Liver (tissue), 9 donors: ENCODE data around the gene NPL. TPM values are rescaled to one million over a fixed set of nuclear protein-coding genes. Genes with fewer than 3 reads are reported as not detected.

Experiments
- DNase-seq: peaks from one replicate; pipeline ENCODE4 v3.0.0-alpha.2; 2017; ENCODE audit warnings: low spot score
- H3K27ac ChIP-seq, 2 donors: one replicate each; pipeline ENCODE4 v1.7.0; 2013; ENCODE audit warnings: inconsistent platforms in 2 of 2, low read length in 2 of 2, control low read depth in 1 of 2, low read depth in 1 of 2, mild to moderate bottlenecking in 1 of 2
- H3K27me3 ChIP-seq, 4 donors: one replicate each; pipeline versions ENCODE4 v1.6.1 to v1.7.0; 2013; ENCODE audit warnings: low read length in 3 of 4, inconsistent platforms in 1 of 4, mild to moderate bottlenecking in 1 of 4, moderate library complexity in 1 of 4; ENCODE audit not compliant: control insufficient read depth in 4 of 4, insufficient read depth in 4 of 4
- H3K36me3 ChIP-seq, 4 donors: one replicate each; pipeline versions ENCODE4 v1.6.1 to v1.7.0; 2013; ENCODE audit warnings: low read length in 3 of 4, mild to moderate bottlenecking in 3 of 4, low read depth in 1 of 4, moderate library complexity in 1 of 4; ENCODE audit not compliant: control insufficient read depth in 4 of 4, insufficient read depth in 3 of 4
- H3K4me1 ChIP-seq, 4 donors: one replicate each; pipeline versions ENCODE4 v1.6.1 to v1.7.0; 2013; ENCODE audit warnings: low read length in 3 of 4, mild to moderate bottlenecking in 3 of 4, moderate library complexity in 1 of 4; ENCODE audit not compliant: control insufficient read depth in 4 of 4, insufficient read depth in 4 of 4
- H3K4me3 ChIP-seq, 3 donors: one replicate each; pipeline versions ENCODE4 v1.6.1 to v1.7.0; 2013; ENCODE audit warnings: low read length in 3 of 3, control low read depth in 1 of 3, low read depth in 1 of 3, mild to moderate bottlenecking in 1 of 3
- H3K9ac ChIP-seq, 2 donors: one replicate each; pipeline ENCODE4 v1.7.0; 2013; ENCODE audit warnings: low read length in 2 of 2, mild to moderate bottlenecking in 2 of 2, moderate library complexity in 2 of 2, control low read depth in 1 of 2, low read depth in 1 of 2
- H3K9me3 ChIP-seq, 4 donors: one replicate each; pipeline versions ENCODE4 v1.6.1 to v1.7.0; 2013; ENCODE audit warnings: low read length in 3 of 4; ENCODE audit not compliant: control insufficient read depth in 4 of 4
- ATF3 ChIP-seq: IDR thresholded peaks from 2 replicates; pipeline ENCODE4 v1.6.1; 2016; ENCODE audit warnings: antibody characterized with exemption
- CTCF ChIP-seq: fragments of 150-350 bp; IDR thresholded peaks from 2 replicates; pipeline ENCODE4 v1.5.1; 2017; ENCODE audit warnings: improper control_type of control experiment, low read depth, low read length; ENCODE audit not compliant: missing input control
- EGR1 ChIP-seq, 2 donors: IDR thresholded peaks; 2 replicates each; pipeline ENCODE4 v1.6.1; 2016 to 2018; ENCODE audit warnings: antibody characterized with exemption in 2 of 2, low read depth in 2 of 2
- FOXA1 ChIP-seq: IDR thresholded peaks from 2 replicates; pipeline ENCODE4 v1.6.1; 2016; ENCODE audit warnings: antibody characterized with exemption
- FOXA2 ChIP-seq: IDR thresholded peaks from 2 replicates; pipeline ENCODE4 v1.6.1; 2016; ENCODE audit warnings: antibody characterized with exemption
- GABPA ChIP-seq, 2 donors: IDR thresholded peaks in 1 of 2; conservative IDR thresholded peaks in 1 of 2; 2 replicates each; pipeline ENCODE4 v1.6.1; 2016; ENCODE audit warnings: antibody characterized with exemption in 2 of 2, mild to moderate bottlenecking in 1 of 2, moderate library complexity in 1 of 2
- HNF4G ChIP-seq: IDR thresholded peaks from 2 replicates; pipeline ENCODE4 v1.6.1; 2016; ENCODE audit warnings: antibody characterized with exemption
- JUND ChIP-seq, 2 donors: IDR thresholded peaks; 2 replicates each; pipeline ENCODE4 v1.6.1; 2016; ENCODE audit warnings: antibody characterized with exemption in 2 of 2
- MAX ChIP-seq: IDR thresholded peaks from 2 replicates; pipeline ENCODE4 v1.6.1; 2016; ENCODE audit warnings: antibody characterized with exemption
- NR2F2 ChIP-seq: IDR thresholded peaks from 2 replicates; pipeline ENCODE4 v1.6.1; 2016; ENCODE audit warnings: antibody characterized with exemption
- RAD21 ChIP-seq, 2 donors: IDR thresholded peaks; 2 replicates each; pipeline ENCODE4 v1.6.1; 2016; ENCODE audit warnings: antibody characterized with exemption in 2 of 2, mild to moderate bottlenecking in 2 of 2
- REST ChIP-seq: IDR thresholded peaks from 2 replicates; pipeline ENCODE4 v1.6.1; 2016; ENCODE audit warnings: antibody characterized with exemption, mild to moderate bottlenecking
- RXRA ChIP-seq, 2 donors: IDR thresholded peaks; 2 replicates each; pipeline ENCODE4 v1.6.1; 2017 to 2018; ENCODE audit warnings: antibody characterized with exemption in 2 of 2, mild to moderate bottlenecking in 1 of 2
- SP1 ChIP-seq: IDR thresholded peaks from 2 replicates; pipeline ENCODE4 v1.6.1; 2018; ENCODE audit warnings: antibody characterized with exemption, mild to moderate bottlenecking
- TAF1 ChIP-seq: conservative IDR thresholded peaks from 2 replicates; pipeline ENCODE4 v1.6.1; 2016; ENCODE audit warnings: antibody characterized with exemption, mild to moderate bottlenecking
- YY1 ChIP-seq: IDR thresholded peaks from 2 replicates; pipeline ENCODE4 v1.6.1; 2016; ENCODE audit warnings: antibody characterized with exemption, mild to moderate bottlenecking
- ZBTB33 ChIP-seq: IDR thresholded peaks from 2 replicates; pipeline ENCODE4 v1.6.1; 2016; ENCODE audit warnings: antibody characterized with exemption
- WGBS: extraction: QIAGEN DNeasy Blood & Tissue Kit; methylation state at CpG from one replicate; pipeline ENCODE4 v1.1.7; 2013; 5-methylcytosine and 5-hydroxymethylcytosine counted together
- polyA plus RNA-seq, 2 donors: library from polyadenylated mRNA; stranded (reverse) in 1 of 2; unstranded in 1 of 2; fragments of 200-250 nt in 1 of 2; fragments of >200 nt in 1 of 2; fragmentation: Nextera tagmentation in 1 of 2; extraction: Ambion mirVana in 1 of 2; gene quantifications; one replicate each; pipeline versions ENCODE4 v1.2.1 to v1.2.3, GENCODE V29; 2013 to 2015
- total RNA-seq, 2 donors: library from RNA; depleted of rRNA; stranded (reverse); fragments of >200 nt; gene quantifications; one replicate each; pipeline ENCODE4 v1.2.3, GENCODE V29; 2014
- donor health status: healthy.
- donor health status: healthy.
- donor health status: healthy.
- donor health status: healthy.
- donor health status: healthy.

The NPL gene
- total and polyA plus RNA-seq, 4 donors = 8.5 to 47.3 (median 15.9) TPM

- Histone ChIP-seq H3K27me3 (no peaks in the 10 kb centered on the region), H3K9me3 (no peaks in the 10 kb centered on the region), H3K4me3 (no peak overlapping the region), H3K9ac (no peak overlapping the region), H3K4me1 (no peaks in the 10 kb centered on the region), H3K27ac (no peak overlapping the region), H3K36me3 (peaks cover 9 to 86% (median 72%) of the 10 kb centered on the region in 4 donors)
- TF ChIP-seq GABPA (IDR thresholded peaks at IDR 0.05 in 1 of 2, conservative IDR thresholded peaks at IDR 0.05 in 1 of 2) = no peak
- no peak for TF ChIP-seq ATF3
- no peak for TF ChIP-seq MAX
- TF ChIP-seq JUND (IDR thresholded peaks at IDR 0.05) = no peak
- no peak for TF ChIP-seq RXRA (IDR thresholded peaks at IDR 0.05)
- TF ChIP-seq EGR1 (IDR thresholded peaks at IDR 0.05; ENCODE audit: low read depth in 2 of 2) = no peak
- DNase-seq = peak; percentile 43
- 97% methylated on average over 12 of the region's 12 CpGs for WGBS
Observed at GRCh38 chr1:182869241-182869666, 79.7 kb downstream of the NPL start.

- no peak overlapping the region for H3K4me3 ChIP-seq
- peaks cover 12 to 89% (median 81%) of the 10 kb centered on the region in 4 donors for H3K36me3 ChIP-seq
- H3K27me3 ChIP-seq = no peaks in the 10 kb centered on the region
- no peak for TF ChIP-seq NR2F2
- no peak for TF ChIP-seq GABPA (IDR thresholded peaks at IDR 0.05 in 1 of 2, conservative IDR thresholded peaks at IDR 0.05 in 1 of 2)
- TF ChIP-seq RAD21 (IDR thresholded peaks at IDR 0.05) = no peak
- no peak for TF ChIP-seq EGR1 (IDR thresholded peaks at IDR 0.05; ENCODE audit: low read depth in 2 of 2)
- no peak for TF ChIP-seq JUND (IDR thresholded peaks at IDR 0.05)
- no peak for TF ChIP-seq REST
- no peak for TF ChIP-seq MAX
- no peak for TF ChIP-seq ZBTB33
- DNase-seq = no peak
- H3K27ac ChIP-seq = no peak overlapping the region
- no peaks in the 10 kb centered on the region for H3K9me3 ChIP-seq
- 97% methylated on average over 3 of the region's 3 CpGs for WGBS
- no peaks in the 10 kb centered on the region for H3K4me1 ChIP-seq
- no peak overlapping the region for H3K9ac ChIP-seq
Observed at GRCh38 chr1:182872881-182873280, 83.3 kb downstream of the NPL start.

- Histone ChIP-seq H3K9ac (no peak overlapping the region), H3K27me3 (no peaks in the 10 kb centered on the region), H3K9me3 (no peaks in the 10 kb centered on the region), H3K4me1 (no peaks in the 10 kb centered on the region), H3K36me3 (peaks cover 21 to 97% (median 91%) of the 10 kb centered on the region in 4 donors), H3K4me3 (no peak overlapping the region), H3K27ac (no peak overlapping the region)
- no peak for DNase-seq
- WGBS = 92% methylated on average over 2 of the region's 2 CpGs
- TF ChIP-seq EGR1 (IDR thresholded peaks at IDR 0.05; ENCODE audit: low read depth in 2 of 2) (no peak), JUND (IDR thresholded peaks at IDR 0.05) (no peak), TAF1 (no peak), SP1 (no peak), GABPA (IDR thresholded peaks at IDR 0.05 in 1 of 2, conservative IDR thresholded peaks at IDR 0.05 in 1 of 2) (no peak), ZBTB33 (no peak), FOXA1 (no peak), FOXA2 (no peak), HNF4G (no peak), YY1 (no peak), NR2F2 (no peak), CTCF (no peak)
Observed at GRCh38 chr1:182875889-182876288, 86.3 kb downstream of the NPL start.
